Measurements from ENCODE around the gene KLHL24.

- no peak for TF ChIP-seq POLR2AphosphoS5 (IDR thresholded peaks at IDR 0.05)
- TF ChIP-seq, protein P1, sequence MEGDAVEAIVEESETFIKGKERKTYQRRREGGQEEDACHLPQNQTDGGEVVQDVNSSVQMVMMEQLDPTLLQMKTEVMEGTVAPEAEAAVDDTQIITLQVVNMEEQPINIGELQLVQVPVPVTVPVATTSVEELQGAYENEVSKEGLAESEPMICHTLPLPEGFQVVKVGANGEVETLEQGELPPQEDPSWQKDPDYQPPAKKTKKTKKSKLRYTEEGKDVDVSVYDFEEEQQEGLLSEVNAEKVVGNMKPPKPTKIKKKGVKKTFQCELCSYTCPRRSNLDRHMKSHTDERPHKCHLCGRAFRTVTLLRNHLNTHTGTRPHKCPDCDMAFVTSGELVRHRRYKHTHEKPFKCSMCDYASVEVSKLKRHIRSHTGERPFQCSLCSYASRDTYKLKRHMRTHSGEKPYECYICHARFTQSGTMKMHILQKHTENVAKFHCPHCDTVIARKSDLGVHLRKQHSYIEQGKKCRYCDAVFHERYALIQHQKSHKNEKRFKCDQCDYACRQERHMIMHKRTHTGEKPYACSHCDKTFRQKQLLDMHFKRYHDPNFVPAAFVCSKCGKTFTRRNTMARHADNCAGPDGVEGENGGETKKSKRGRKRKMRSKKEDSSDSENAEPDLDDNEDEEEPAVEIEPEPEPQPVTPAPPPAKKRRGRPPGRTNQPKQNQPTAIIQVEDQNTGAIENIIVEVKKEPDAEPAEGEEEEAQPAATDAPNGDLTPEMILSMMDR (IDR thresholded peaks at IDR 0.05), result no peak
- TF ChIP-seq POLR2A (IDR thresholded peaks at IDR 0.05), result no peak
Measured at GRCh38 chr3:183587336-183587735, 48.1 kb upstream of the KLHL24 start.
